H1 (cell line): Measurements from ENCODE around the gene YY1AP1. TPM values are rescaled to one million over a fixed set of nuclear protein-coding genes. Genes with fewer than 3 reads are reported as not detected.
"Not testable (repeated sequence)": the region's sequence is repeated elsewhere in the genome, so short reads cannot be mapped to it uniquely, and the experiment has no call there.

Experiments
- CTCF ChIA-PET: fragments of 300-600 bp; sonication (Branson Sonifier 250); formaldehyde crosslinking; loops from one replicate; lab custom pipeline; 2021; ENCODE audit not compliant: partially characterized antibody; lab: Charles Lee
- POLR2A ChIA-PET: fragments of 300-600 bp; sonication (Branson Sonifier 250); formaldehyde crosslinking; loops from one replicate; lab custom pipeline; 2021; ENCODE audit warnings: inconsistent platforms; ENCODE audit not compliant: partially characterized antibody; lab: Charles Lee
- DNase-seq, 2 experiments: peaks; one replicate each; pipeline versions ENCODE4 v3.0.0 to v3.0.0-alpha.2; 2010 to 2022; ENCODE audit warnings: low spot score in 2 of 2, low read depth in 1 of 2, mixed read lengths in 1 of 2
- FAIRE-seq: peaks from 2 replicates; lab custom pipeline; 2011; peaks lifted over from hg19 to GRCh38; lab: Jason Lieb, UNC
- H2AFZ ChIP-seq: 2 replicates; pipeline ENCODE4 v1.8.1; 2012; ENCODE audit warnings: low read length, inconsistent platforms
- H2AK5ac ChIP-seq: 2 replicates; pipeline ENCODE4 v1.6.1; 2013; ENCODE audit warnings: low read depth, low read length
- H2BK120ac ChIP-seq: replicated peaks from 2 replicates; pipeline ENCODE3; 2013; ENCODE audit warnings: low read depth, low read length, inconsistent platforms
- H2BK12ac ChIP-seq: 2 replicates; pipeline ENCODE4 v1.6.1; 2013; ENCODE audit warnings: low read depth, low read length
- H2BK15ac ChIP-seq: 2 replicates; pipeline ENCODE4 v1.6.1; 2013; ENCODE audit warnings: low read length
- H2BK20ac ChIP-seq: 2 replicates; pipeline ENCODE4 v1.6.1; 2013; ENCODE audit warnings: low read length
- H2BK5ac ChIP-seq: 2 replicates; pipeline ENCODE4 v1.6.1; 2013; ENCODE audit warnings: low read depth, low read length
- H3K14ac ChIP-seq: 2 replicates; pipeline ENCODE4 v1.6.1; 2013; ENCODE audit warnings: inconsistent platforms; ENCODE audit not compliant: insufficient read length
- H3K18ac ChIP-seq: 2 replicates; pipeline ENCODE4 v1.6.1; 2013; ENCODE audit warnings: low read length; ENCODE audit errors: extremely low read depth
- H3K23ac ChIP-seq: 2 replicates; pipeline ENCODE4 v1.6.1; 2013; ENCODE audit warnings: inconsistent platforms; ENCODE audit not compliant: insufficient read length
- H3K23me2 ChIP-seq: 2 replicates; pipeline ENCODE4 v1.6.1; 2013; ENCODE audit warnings: low read depth, low read length
- H3K27ac ChIP-seq: 2 replicates; pipeline ENCODE4 v1.6.1; 2011; ENCODE audit warnings: low read depth, low read length, inconsistent platforms
- H3K27me3 ChIP-seq, 4 experiments: replicated peaks in 1 of 4; 1 replicate in 1 of 4; 2 replicates in 3 of 4; pipeline versions ENCODE4 v1.6.1 to v1.8.1; 2011 to 2013; ENCODE audit warnings: low read length in 3 of 4, mild to moderate bottlenecking in 3 of 4, inconsistent platforms in 2 of 4, mixed read lengths in 2 of 4, moderate library complexity in 1 of 4; ENCODE audit not compliant: control insufficient read depth in 3 of 4, insufficient read depth in 3 of 4; ENCODE audit errors: extremely low read depth in 1 of 4
- H3K36me3 ChIP-seq, 4 experiments: 2 replicates each; pipeline versions ENCODE4 v1.6.1 to v1.8.1; 2011 to 2013; ENCODE audit warnings: mild to moderate bottlenecking in 4 of 4, low read length in 3 of 4, moderate library complexity in 2 of 4, control low read depth in 1 of 4, inconsistent platforms in 1 of 4; ENCODE audit not compliant: insufficient read depth in 4 of 4, control insufficient read depth in 2 of 4
- H3K4ac ChIP-seq: replicated peaks from 2 replicates; pipeline ENCODE3; 2013; ENCODE audit warnings: low read length, low read depth, mixed read lengths, inconsistent platforms; ENCODE audit not compliant: insufficient read length
- H3K4me1 ChIP-seq, 4 experiments: replicated peaks in 1 of 4; 1 replicate in 1 of 4; 2 replicates in 3 of 4; pipeline versions ENCODE4 v1.6.1 to v1.8.1; 2011 to 2013; ENCODE audit warnings: low read length in 3 of 4, inconsistent platforms in 2 of 4, mixed read lengths in 1 of 4; ENCODE audit not compliant: insufficient read depth in 4 of 4, control insufficient read depth in 3 of 4
- H3K4me2 ChIP-seq, 2 experiments: 2 replicates each; pipeline versions ENCODE4 v1.6.1 to v1.8.1; 2011 to 2013; ENCODE audit warnings: low read depth in 2 of 2, low read length in 2 of 2, control low read depth in 1 of 2, inconsistent platforms in 1 of 2, mild to moderate bottlenecking in 1 of 2; ENCODE audit not compliant: insufficient read depth in 1 of 2
- H3K4me3 ChIP-seq, 4 experiments: fragments of 200-600, 300-600 bp in 1 of 4; sonication (generic), shearing (Covaris generic), sonication (Bioruptor Twin) in 1 of 4; 2 replicates each; pipeline versions ENCODE4 v1.5.1 to v1.8.1; 2011 to 2016; ENCODE audit warnings: low read length in 4 of 4, low read depth in 3 of 4, control low read depth in 2 of 4, inconsistent platforms in 2 of 4, mild to moderate bottlenecking in 2 of 4, mixed read lengths in 1 of 4, moderate library complexity in 1 of 4; ENCODE audit not compliant: insufficient read depth in 2 of 4; ENCODE audit errors: extremely low read depth in 1 of 4
- H3K56ac ChIP-seq: replicated peaks from 2 replicates; pipeline ENCODE3; 2013; ENCODE audit warnings: low read depth, mild to moderate bottlenecking, mixed read lengths, low read length, inconsistent platforms; ENCODE audit not compliant: insufficient read length
- H3K79me1 ChIP-seq: 2 replicates; pipeline ENCODE4 v1.6.1; 2013; ENCODE audit warnings: low read depth, low read length, control low read depth
- H3K79me2 ChIP-seq, 2 experiments: 2 replicates each; pipeline versions ENCODE4 v1.6.1 to v1.8.1; 2012 to 2013; ENCODE audit warnings: low read length in 2 of 2, mild to moderate bottlenecking in 2 of 2, inconsistent platforms in 1 of 2; ENCODE audit not compliant: insufficient read depth in 2 of 2, control insufficient read depth in 1 of 2
- H3K9ac ChIP-seq, 4 experiments: replicated peaks in 1 of 4; 1 replicate in 1 of 4; 2 replicates in 3 of 4; pipeline versions ENCODE4 v1.6.1 to v1.8.1; 2011 to 2013; ENCODE audit warnings: low read depth in 3 of 4, low read length in 3 of 4, control low read depth in 2 of 4, mild to moderate bottlenecking in 2 of 4, moderate library complexity in 2 of 4, inconsistent platforms in 1 of 4; ENCODE audit errors: extremely low read depth in 1 of 4
- H3K9me3 ChIP-seq, 2 experiments: 2 replicates each; pipeline versions ENCODE4 v1.6.1 to v1.8.1; 2012 to 2013; ENCODE audit warnings: mild to moderate bottlenecking in 2 of 2, moderate library complexity in 2 of 2, control low read depth in 1 of 2, inconsistent platforms in 1 of 2, low read depth in 1 of 2, low read length in 1 of 2, mixed read lengths in 1 of 2; ENCODE audit not compliant: insufficient read depth in 2 of 2
- H4K20me1 ChIP-seq, 2 experiments: replicated peaks in 1 of 2; 2 replicates each; pipeline versions ENCODE3 to v1.8.1; 2011 to 2013; ENCODE audit warnings: inconsistent platforms in 2 of 2, low read length in 2 of 2, mild to moderate bottlenecking in 1 of 2; ENCODE audit not compliant: insufficient read depth in 2 of 2, control insufficient read depth in 1 of 2
- H4K5ac ChIP-seq: 2 replicates; pipeline ENCODE4 v1.6.1; 2013; ENCODE audit warnings: low read length, low read depth, mixed read lengths, inconsistent platforms; ENCODE audit not compliant: insufficient read length
- H4K8ac ChIP-seq: 2 replicates; pipeline ENCODE4 v1.8.0; 2013; ENCODE audit warnings: mild to moderate bottlenecking, moderate library complexity, low read length, inconsistent platforms; ENCODE audit not compliant: insufficient read depth; ENCODE audit errors: extremely low read depth
- H4K91ac ChIP-seq: replicated peaks from 2 replicates; pipeline ENCODE3; 2013; ENCODE audit warnings: low read length, mixed read lengths, inconsistent platforms; ENCODE audit not compliant: insufficient read length
- WGBS, 2 experiments: shearing (Covaris generic) in 1 of 2; methylation state at CpG; one replicate each; pipeline versions ENCODE4 v1.1.6 to v1.1.7; 2013 to 2015; ENCODE audit warnings: low lambda C conversion rate in 2 of 2, mixed read lengths in 2 of 2, inconsistent platforms in 1 of 2, low coverage in 1 of 2, missing lambda C conversion rate in 1 of 2; ENCODE audit not compliant: insufficient replicate concordance in 2 of 2, insufficient coverage in 1 of 2, insufficient read length in 1 of 2; ENCODE audit errors: extremely low coverage in 1 of 2, missing lambda C conversion rate in 1 of 2; 5-methylcytosine and 5-hydroxymethylcytosine counted together
- polyA plus RNA-seq, 7 experiments: library from polyadenylated mRNA; depleted of rRNA in 3 of 7; stranded (reverse) in 5 of 7; unstranded in 2 of 7; fragments of >200 nt in 5 of 7; fragments of 200-250 nt in 2 of 7; gene quantifications; 1 replicate in 5 of 7; 2 replicates in 1 of 7; 4 replicates in 1 of 7; pipeline versions ENCODE4 v1.2.1 to v1.2.3, GENCODE V29; 2011 to 2013; ENCODE audit warnings: missing spikeins in 2 of 7, mixed read lengths in 2 of 7
- total RNA-seq: library from RNA; stranded (reverse); fragmentation: NEBNext Ultra II Directional; extraction: Animal tissue kit (Norgen Biotek cat#: 25700); gene quantifications from 2 replicates; pipeline ENCODE4 v1.2.1, GENCODE V29; 2021

YY1AP1 gene
- total and polyA plus RNA-seq, 2 of the 8 experiments (the other 6 are each of a cell fraction or from before 2014, with no cell fraction given), result 44.2 to 48.6 TPM

GRCh38 chr1:155701675-155702074 is 13.1 kb upstream of the YY1AP1 start:
- H3K79me1 ChIP-seq, H2AFZ ChIP-seq, H3K4ac ChIP-seq, H3K27me3 ChIP-seq, H4K8ac ChIP-seq, FAIRE-seq, H3K56ac ChIP-seq, H3K36me3 ChIP-seq, H2BK120ac ChIP-seq, H3K23me2 ChIP-seq, H2BK15ac ChIP-seq, H4K91ac ChIP-seq, H2BK20ac ChIP-seq, POLR2A ChIA-PET, H3K18ac ChIP-seq, H3K4me3 ChIP-seq, H3K4me1 ChIP-seq, H3K9me3 ChIP-seq, H3K9ac ChIP-seq, H2BK5ac ChIP-seq, H2BK12ac ChIP-seq, H3K4me2 ChIP-seq, H4K5ac ChIP-seq, H3K23ac ChIP-seq, DNase-seq, H2AK5ac ChIP-seq, H3K14ac ChIP-seq, H4K20me1 ChIP-seq, H3K27ac ChIP-seq, CTCF ChIA-PET: not testable (repeated sequence)
- peaks cover 0 to 67% of the 10 kb centered on the region in 2 experiments; a peak in 3 of 4 replicates for H3K79me2 ChIP-seq
- 94% methylated on average over 2 of the region's 2 CpGs; no CpG with 5 or more reads in 1 of the 2 experiments for WGBS, 2 experiments

GRCh38 chr1:155699062-155699461 is 10.5 kb upstream of the YY1AP1 start:
- H2AFZ ChIP-seq, H3K27ac ChIP-seq, H2BK12ac ChIP-seq, DNase-seq, H2BK120ac ChIP-seq, H3K23ac ChIP-seq, H3K9me3 ChIP-seq, H3K4me3 ChIP-seq, H4K8ac ChIP-seq, H3K14ac ChIP-seq, H4K5ac ChIP-seq, FAIRE-seq, H3K79me1 ChIP-seq, H3K9ac ChIP-seq, H3K4me2 ChIP-seq, H2BK15ac ChIP-seq, H3K23me2 ChIP-seq, H2AK5ac ChIP-seq, H3K56ac ChIP-seq, H3K18ac ChIP-seq, H4K91ac ChIP-seq, H2BK5ac ChIP-seq, H4K20me1 ChIP-seq, H3K4me1 ChIP-seq, H3K4ac ChIP-seq, CTCF ChIA-PET, H3K27me3 ChIP-seq, H2BK20ac ChIP-seq, H3K36me3 ChIP-seq: not testable (repeated sequence)
- POLR2A ChIA-PET, result interaction anchor here (0.8 kb wide), 1 partner anchor 173 kb away, joined by 3 read pairs; no protein-coding TSS in a partner anchor
- 94% methylated on average over 4 of the region's 4 CpGs; no CpG with 5 or more reads in 1 of the 2 experiments for WGBS, 2 experiments
- peaks cover 8 to 77% of the 10 kb centered on the region in 2 experiments; a peak in 3 of 4 replicates for H3K79me2 ChIP-seq
